Renal cortex interstitium (tissue), 11 donors: ENCODE measurements around the gene ARHGAP26. TPM values are rescaled to one million over a fixed set of nuclear protein-coding genes. Genes with fewer than 3 reads are reported as not detected.
"Not testable (repeated sequence)": the region's sequence is repeated elsewhere in the genome, so short reads cannot be mapped to it uniquely, and the experiment has no call there.

Experiments used
- DNase-seq, 11 donors: peaks; one replicate each; pipeline ENCODE4 v3.0.0-alpha.2; 2013; ENCODE audit warnings: low read depth in 9 of 11, low spot score in 4 of 11; ENCODE audit errors: extremely low read depth in 1 of 11
- polyA plus RNA-seq, 3 donors: library from polyadenylated mRNA; unstranded; fragments of 120-200 nt; gene quantifications; one replicate each; pipeline ENCODE4 v1.2.1, GENCODE V29; 2013; ENCODE audit not compliant: insufficient read length in 3 of 3

ARHGAP26 gene
- polyA plus RNA-seq, 3 donors: 10.7 to 13.7 (median 10.9) TPM

- DNase-seq: no peak
Observed at GRCh38 chr5:142959683-142960657, 189.8 kb downstream of the ARHGAP26 start.

- no peak for DNase-seq
Observed at GRCh38 chr5:142961440-142962173, 191.4 kb downstream of the ARHGAP26 start.

GRCh38 chr5:142962174-142962533, 192.0 kb downstream of the ARHGAP26 start:
- DNase-seq: no peak

GRCh38 chr5:142965258-142966120, 195.3 kb downstream of the ARHGAP26 start:
- not testable (repeated sequence) for DNase-seq

GRCh38 chr5:142966121-142966420, 195.9 kb downstream of the ARHGAP26 start:
- no peak for DNase-seq

GRCh38 chr5:142969186-142969585, 199.0 kb downstream of the ARHGAP26 start:
- DNase-seq: no peak

- DNase-seq: no peak
Observed at GRCh38 chr5:142969624-142970439, 199.7 kb downstream of the ARHGAP26 start.

- DNase-seq: no peak
Observed at GRCh38 chr5:142970440-142971030, 200.4 kb downstream of the ARHGAP26 start.

GRCh38 chr5:142971303-142972013, 201.3 kb downstream of the ARHGAP26 start:
- DNase-seq: no peak

GRCh38 chr5:142972064-142972570, 201.9 kb downstream of the ARHGAP26 start:
- no peak for DNase-seq

GRCh38 chr5:142973932-142974331, 203.8 kb downstream of the ARHGAP26 start:
- DNase-seq: no peak

GRCh38 chr5:142974409-142974808, 204.2 kb downstream of the ARHGAP26 start:
- no peak for DNase-seq

GRCh38 chr5:142976861-142977260, 206.7 kb downstream of the ARHGAP26 start:
- no peak for DNase-seq

- no peak for DNase-seq
Observed at GRCh38 chr5:142977363-142978051, 207.3 kb downstream of the ARHGAP26 start.

- DNase-seq: no peak
Observed at GRCh38 chr5:142978252-142978651, 208.1 kb downstream of the ARHGAP26 start.

GRCh38 chr5:142978726-142979125, 208.5 kb downstream of the ARHGAP26 start:
- no peak for DNase-seq

- DNase-seq: no peak
Observed at GRCh38 chr5:142979636-142980035, 209.5 kb downstream of the ARHGAP26 start.
